NCI-H510A (cell line): ENCODE data around the gene GRM6.

Experiments
- DNase-seq: peaks from one replicate; lab custom pipeline; 2025; lab: John Stamatoyannopoulos, UW

GRM6 gene

DNA sequence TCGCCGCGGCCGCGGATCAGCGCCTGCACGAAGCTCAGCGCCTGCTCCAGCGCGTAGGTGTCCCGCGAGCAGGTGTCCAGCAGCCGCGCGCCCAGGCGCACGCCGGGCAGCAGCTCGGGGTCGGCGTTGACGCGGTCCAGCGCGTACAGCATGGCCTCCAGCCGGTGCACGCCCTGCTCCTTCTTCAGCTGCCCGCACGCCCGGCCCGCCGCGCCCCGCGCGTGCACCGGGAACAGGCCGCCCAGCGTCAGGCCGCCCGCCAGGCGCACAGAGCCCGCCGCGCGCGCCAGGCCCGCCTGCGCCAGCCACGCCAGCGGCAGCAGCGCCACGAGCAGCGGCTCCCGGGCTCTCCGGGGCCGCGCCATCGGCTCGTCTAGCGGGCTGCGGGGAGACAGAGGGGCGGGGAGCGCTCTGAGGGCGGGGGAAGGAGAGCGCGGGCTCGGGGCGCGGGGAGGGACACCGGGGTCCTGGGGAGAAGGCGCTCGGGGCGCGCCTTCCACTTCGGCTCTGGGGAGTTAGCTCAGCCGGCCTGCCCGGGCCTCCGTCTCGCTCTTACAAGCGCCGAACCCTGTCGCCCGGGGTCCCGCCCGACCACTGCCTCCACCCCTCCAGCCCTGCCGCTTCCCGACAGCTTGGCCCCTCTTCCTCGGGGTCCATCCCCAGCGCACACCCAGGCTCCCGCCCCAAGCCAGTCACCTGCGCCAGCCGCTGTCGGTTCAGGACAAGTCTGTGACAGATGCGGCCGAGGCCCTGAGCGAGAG, at the start of gene GRM6:
GRM6 (minus strand) TSS at position 741 of the 761 bp plus-strand sequence; CDS start at position 365, 376 bp downstream.
- DNase-seq, result no peak

DNA sequence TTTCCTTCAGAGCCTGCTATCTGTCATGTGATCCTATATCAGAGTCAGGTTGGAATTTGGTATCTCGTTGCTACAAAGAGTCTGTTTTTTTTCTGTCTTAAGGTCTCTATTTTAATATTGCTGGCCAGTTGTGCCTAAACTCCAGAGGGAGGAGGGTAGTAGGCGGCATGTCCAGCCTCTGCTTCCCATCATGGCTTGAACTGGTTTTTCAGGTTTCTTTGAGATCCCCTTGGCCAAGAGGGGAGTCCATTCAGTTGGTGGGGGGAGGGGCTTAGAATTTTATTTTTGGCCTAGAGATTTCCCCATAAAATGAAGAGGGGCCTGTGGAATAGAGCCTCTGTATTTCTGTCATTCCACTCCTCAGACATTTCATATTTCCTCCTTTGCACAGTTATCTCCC, 49.6 kb upstream of the GRM6 start:
- DNase-seq, result no peak

DNA sequence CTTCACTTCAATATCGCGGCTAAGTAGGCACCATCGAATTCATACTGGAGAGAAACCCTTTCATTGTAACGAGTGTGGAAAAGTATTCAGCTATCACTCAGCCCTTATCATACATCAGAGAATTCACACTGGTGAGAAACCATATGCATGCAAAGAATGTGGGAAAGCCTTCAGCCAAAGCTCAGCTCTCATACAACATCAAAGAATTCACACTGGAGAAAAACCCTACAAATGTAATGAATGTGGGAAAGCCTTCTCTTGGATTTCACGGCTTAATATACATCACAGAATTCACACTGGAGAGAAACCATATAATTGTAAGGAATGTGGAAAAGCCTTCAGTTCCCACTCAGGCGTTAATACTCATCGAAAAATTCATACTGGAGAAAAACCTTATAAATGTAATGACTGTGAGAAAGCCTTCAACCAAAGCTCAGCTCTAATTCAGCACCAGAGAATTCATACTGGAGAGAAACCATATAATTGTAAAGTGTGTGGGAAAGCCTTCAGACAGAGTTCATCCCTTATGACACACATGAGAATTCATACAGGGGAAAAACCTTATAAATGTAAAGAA, 38.0 kb upstream of the GRM6 start:
- no peak for DNase-seq

DNA sequence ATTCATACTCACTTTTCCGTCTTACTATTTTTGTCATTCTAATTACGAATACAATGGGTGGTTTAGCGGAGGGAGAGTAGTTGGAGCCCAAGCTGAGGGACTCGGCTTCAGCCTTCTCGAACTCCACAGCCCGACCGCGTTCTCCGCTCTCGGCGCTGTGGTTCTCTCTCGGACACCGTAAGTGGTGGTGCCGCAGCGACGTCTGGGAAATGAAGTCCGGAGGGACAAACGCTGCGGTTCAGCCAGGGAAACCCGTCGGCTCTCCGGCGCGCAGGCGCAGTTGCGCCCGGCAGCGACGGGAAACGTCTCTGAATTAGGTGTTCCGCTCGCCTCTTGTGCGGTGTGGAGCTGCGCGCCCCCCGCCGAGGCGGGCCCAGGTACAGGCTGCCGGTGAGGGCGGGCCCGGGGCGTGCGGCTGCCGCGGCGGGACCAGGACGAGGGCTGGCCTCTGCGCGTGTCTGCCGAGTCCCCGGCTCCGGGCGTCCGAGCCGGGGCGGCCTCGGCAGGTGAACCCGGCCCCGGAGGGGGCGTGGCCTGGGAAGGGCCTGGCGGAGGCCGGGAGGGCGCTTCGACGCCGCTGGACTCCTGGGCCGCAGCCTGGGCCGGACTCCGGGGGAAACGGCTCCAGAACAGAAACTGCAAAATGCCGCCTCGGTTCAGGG, 28.5 kb upstream of the GRM6 start, which contains the start of gene ZNF879:
ZNF879 (plus strand) TSS at position 277 of the 662 bp plus-strand sequence. CDS start 1,201 bp downstream, outside the sequence.
- peak; percentile 65 for DNase-seq

DNA sequence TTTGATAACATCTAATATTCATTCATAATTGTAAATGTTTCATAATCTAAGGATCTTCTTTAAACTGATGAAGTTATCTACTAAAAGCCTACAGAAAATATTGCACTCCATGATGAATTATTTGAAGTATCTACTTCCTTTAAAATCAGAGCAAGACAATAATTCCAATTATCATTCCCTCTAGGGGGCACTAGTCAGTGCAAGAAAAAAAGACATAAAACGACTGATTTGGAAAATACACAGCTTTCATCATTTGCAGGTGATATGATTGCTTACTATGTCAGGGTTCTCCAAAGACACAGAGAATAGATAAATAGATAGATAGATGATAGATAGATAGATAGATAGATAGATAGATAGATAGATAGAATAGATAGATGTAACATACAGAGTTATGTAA, 13.5 kb upstream of the GRM6 start:
- DNase-seq, result no peak

DNA sequence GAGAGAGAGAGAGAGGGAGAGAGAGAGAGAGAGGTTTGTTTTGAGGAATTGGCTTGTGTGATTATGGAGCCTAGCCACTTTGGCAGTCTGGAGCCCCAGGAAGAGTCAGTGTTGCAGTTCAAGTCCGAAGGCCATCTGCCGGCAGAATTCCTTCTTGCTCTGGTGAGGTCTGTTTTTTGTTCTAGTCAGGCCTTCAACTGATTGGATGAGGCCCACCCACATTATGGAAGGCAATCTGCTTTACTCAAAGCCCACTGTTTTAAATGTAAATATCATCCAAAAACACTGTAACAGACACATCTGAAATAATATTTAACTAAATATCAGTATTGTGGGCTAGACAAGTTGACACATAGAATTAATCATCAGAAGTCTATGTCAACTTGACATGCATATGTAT, 11.4 kb upstream of the GRM6 start:
- no peak for DNase-seq

DNA sequence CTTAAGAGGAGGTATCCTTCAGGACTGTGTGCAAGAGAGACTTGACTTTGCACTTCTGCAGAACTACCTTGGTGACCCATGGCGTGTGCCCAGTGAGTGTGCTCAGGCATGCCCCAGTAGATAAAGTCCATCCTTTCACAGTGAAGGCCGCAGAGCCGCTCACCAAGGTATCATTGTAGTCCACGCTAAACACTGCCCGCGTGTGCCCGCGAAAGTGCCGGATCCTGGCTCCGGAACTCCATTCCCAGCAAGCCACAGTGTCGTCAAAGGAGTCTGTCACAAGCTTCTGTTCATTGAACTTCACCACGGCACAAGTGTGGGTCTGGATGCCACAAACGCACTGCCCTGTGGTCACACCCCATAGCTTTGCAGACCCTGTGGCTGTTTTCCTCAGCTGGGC, 3.3 kb upstream of the GRM6 start:
- DNase-seq, result no peak

DNA sequence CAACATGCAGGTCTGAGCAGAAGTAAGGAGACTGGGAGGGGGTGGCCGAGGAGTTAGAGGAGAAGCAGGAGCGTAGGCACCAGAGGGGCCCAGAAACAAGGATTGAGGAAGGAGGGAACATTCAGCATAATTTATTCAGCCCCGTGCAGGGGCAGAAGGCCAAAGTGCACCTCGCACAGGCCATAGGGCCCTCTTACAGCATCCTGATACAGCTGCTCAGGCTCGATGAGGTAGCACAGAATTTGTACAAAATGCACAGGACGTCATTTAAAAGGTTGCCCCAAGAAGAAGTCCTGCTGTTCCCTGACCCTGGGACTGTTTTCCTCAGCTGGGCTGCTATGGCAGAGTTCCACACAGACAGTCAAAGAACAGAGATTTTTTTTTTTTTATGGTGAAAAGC, 2.1 kb upstream of the GRM6 start:
- DNase-seq, result no peak

DNA sequence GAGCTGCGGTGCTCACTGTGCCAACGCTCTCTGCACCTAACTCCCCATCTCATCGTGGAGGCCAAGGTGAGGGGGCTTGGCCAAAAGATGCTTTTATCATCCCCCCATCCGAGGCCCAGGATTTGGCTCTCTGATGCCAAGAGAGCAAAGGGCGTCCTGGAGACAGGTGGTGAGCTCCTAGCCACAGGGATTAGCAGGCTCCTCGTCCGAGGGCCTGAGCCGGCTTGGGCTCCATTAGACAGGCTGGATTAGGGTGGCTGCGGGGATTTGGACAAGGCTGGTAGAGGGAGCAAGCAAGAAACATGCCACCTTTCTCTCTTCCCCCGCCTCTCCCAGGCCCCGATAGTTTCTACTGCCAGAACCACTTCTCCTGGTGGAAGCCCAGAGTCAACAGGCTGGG, 1.0 kb upstream of the GRM6 start:
- no peak for DNase-seq

DNA sequence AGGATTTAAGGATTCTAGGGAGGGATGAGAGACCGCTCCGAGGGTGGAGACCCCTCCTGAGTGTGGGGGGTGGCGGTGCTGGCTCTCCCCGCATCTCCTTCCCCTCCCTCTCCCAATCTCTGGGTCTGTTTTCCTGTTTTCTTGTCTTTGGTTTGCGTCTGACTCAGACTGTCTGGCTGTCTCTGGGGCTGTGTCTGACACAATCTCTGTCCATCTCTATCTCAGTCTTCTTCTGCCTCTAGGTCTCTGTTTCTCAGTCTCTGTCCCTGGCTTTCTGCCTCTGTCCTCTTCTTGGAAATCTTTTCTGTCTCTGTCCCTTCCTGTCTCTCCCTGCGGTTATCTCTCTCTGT, 196 bp upstream of the GRM6 start:
- no peak for DNase-seq

DNA sequence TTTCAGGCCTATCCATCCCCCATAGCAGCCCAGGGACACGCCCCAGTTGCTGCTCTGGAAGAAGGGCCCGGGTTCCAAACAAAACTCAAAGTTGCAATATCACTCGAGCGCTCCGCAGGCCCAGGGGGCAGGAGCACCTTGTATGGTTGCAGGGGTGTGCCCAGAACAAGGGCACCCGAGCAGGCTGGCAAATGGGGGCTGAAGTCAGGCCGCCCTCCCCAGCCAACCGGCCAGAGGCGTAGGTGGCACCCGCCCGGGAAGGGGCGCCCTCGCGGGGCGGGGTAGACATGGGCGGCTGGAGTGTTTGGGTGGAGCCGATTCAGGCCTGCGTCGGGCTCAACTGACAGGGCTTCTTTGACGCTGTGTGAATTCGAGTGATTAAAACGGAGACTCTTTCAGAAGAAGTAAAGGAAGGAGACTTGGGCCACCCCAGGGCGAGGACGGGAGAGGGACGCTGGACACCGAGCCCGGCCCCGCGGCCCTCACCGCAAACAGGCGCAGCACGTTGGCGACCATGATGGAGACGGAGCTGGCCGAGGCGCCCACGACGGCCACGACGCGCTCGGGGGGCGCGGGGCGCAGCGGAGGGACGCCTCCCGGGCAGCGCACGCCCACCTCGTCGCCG, 1.1 kb downstream of the GRM6 start:
- DNase-seq, result no peak

DNA sequence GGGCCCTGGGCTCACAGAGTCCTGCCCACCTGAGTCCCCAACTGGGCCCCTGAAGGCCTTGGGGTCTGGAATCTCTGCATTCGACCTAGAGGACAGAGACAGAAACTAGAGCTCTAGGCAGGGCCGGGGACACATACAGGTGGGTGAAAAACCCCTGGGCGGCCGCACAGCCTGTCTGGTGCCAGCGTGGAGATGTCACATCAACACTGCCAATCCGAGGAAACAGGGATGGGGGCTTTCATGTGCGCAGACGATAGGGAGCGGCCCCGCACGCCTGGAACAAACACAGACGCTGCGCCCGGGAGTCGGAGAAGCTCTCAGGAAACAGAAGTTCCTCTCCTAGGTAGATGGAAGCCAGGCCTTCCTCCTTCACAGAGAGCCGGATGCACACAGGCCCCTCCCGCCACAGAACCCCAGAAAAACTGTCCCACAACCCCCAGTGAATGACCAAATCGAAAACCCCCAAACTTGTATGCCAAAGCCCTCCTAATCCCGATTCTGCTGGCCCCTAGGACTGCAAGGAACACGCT, 1.8 kb downstream of the GRM6 start:
- no peak for DNase-seq

DNA sequence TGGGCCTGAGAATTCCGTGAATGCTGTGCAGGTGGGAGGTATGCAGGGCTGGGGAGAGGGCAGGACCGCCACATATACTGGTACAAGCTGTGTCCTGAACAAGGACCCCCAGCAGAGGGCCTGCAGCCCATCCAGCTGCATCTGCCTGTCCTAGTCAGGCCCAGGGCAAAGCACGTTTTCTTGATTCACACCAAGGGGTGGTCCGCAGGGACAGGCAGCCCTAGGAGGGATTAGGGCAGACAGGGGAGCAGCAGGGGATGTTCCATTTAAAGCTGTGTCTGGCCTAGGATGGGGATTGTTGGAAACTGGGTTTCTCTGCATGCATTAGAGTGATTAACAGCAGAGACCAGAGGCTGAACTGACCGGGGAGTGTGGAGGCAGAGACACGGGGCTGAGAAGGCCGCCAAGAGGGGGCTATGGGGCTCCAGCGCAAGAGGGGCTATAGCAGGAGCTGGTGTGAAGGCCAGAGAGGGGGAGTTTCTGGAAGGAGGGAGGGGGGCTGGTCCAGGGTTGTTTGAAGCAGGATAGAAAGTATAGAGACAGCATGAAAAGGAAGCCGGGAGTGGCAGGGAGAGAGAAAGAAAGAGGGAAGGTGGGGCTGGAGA, 2.7 kb downstream of the GRM6 start:
- DNase-seq, result no peak

DNA sequence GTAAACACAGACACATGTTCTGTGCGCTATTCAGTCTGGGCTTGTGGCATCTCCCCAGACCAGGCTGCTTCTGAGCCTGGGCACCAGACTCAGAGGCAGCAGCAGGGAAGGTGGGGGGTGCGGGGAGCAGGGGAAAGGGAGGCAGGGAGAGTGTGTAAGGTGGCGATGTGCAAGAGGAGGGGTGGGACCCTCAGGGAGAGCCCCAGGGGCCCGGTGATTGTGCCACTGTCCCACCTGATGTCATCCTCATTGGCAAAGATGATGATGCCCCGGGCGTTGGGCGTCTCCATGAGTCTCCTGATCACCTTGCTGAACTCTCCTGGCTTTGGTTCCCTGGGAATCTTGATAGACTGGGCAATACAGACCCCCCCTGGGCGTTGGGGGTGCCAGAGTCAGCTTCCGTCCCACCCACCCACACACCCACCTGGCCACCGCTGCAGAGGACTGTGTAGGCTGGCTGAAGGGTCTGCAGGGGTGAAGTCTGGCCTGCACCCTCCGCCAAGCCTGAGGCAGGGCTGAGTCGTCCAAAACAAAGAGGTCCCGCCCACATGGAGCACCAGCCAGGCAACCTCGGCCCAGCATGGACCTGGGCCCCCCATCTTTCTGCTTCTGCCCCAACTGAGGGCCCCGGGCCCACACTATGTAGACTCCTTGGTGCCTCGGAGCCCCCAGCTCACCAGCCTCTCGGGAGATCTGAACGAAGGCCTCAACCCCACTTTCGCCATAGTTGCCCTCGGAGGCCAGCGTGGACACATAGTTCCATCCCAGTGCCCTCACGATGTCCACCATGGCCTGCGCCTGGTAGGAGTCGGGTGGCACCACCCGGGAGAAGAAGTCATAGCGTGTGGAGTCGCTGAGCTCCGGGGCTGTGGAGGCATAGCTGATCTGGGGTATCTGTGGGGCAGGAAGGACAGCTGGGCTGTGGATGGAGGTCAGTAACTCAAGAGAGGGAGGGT, 3.7 kb downstream of the GRM6 start:
- DNase-seq, result no peak

DNA sequence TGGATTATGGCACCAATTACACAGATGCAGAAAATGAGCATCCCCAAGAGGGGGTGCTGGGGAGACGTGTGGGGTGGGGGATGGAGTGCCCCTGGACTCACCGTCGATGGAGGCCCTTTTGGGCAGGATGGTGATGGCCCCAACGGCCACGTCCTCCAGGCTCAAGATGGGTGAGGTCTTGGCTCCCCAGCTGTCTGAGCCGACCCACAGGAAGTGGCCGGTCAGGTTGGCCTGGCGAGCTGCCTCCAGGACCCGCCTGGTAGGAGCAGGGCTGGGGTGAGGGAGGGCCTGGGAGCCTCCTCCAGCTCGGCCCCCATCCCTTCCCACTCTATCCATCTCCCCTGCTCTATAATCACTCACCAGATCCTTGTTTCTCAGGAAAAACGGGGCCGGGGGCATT, 4.6 kb downstream of the GRM6 start:
- DNase-seq, result no peak

DNA sequence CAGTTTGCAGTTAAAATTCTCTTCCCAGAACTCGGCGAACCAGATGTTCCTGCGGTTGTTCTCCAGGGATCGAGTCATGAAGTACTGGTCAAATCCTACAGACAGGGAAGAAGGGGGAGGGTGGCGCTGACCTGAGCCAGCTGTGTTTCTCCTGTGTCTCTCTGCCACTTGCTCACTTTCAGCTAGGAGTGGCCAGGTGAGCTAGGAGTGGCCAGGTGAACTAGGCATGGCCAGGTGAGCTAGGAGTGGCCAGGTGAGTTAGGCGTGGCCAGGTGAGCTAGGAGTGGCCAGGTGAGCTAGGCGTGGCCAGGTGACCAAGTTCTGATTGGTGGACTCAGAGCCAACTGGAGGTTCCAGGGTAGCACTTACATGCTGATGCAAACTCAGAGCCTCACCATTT, 5.8 kb downstream of the GRM6 start:
- DNase-seq, result no peak

DNA sequence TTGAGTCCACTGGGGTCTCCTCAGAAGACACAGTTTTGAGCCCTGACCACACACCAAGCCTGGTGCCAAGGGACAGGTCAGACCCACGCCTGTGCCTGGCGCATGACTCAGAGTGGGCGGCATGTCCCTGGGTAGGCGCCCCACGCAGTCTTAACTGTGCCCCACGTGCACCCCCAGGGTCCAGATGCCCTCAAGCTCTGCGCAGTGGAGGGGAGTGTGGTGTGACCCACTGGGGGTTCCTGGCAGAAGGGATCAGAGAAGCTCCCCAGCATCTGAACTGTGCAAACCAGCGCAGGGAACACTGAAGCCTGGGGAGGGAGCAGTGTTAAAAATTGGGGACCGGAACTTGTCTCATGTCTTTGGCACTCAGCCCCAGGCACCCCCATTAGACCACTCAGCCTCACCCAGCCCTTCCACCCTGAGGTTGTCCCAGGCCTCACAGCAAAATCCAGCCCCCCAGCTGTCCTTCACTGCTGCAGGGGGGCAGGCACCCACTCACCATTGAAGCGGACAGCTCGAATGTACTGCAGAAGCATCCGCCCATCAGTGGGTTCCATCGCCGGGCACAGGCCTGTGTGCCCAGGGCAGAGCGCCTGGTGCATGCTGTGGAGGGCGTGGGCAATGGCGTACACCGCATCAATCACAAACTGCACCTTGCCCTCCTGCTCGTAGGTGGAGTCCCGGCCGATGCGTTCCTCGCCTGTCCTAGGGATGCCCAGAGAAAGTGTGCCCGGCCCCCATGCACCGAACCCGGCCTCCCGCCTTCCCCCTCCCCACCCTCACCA, 6.5 kb downstream of the GRM6 start:
- DNase-seq, result no peak

DNA sequence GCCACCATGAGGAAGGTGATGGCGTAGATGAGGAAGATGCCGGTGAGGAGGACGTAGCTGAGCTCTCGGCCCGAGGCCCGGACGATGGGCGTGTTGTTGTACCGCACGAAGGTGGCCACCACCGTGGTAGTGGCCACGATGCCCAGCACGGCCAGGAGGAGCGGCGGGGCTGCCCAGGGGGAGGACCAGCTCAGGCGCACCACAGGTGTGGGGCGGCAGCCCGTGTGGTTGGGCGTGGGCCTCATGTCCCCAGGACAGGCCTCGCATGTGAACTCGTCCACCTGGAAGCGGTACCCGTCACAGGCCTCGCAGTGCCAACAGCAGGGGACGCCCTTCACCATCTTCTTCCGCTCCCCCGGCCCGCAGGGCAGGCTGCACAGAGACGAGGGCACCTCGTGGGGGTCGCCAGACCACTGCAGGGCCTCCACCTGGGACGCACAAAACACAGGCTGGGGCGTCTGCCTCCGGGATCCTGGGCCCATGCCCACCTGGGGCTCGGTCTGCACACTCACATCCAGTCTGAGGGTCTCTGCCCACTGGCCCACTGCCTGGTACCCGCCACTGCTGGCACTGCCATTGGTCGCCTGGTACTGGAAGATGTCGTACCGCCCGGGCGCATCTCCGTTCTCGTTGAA, 8.7 kb downstream of the GRM6 start:
- DNase-seq, result no peak

DNA sequence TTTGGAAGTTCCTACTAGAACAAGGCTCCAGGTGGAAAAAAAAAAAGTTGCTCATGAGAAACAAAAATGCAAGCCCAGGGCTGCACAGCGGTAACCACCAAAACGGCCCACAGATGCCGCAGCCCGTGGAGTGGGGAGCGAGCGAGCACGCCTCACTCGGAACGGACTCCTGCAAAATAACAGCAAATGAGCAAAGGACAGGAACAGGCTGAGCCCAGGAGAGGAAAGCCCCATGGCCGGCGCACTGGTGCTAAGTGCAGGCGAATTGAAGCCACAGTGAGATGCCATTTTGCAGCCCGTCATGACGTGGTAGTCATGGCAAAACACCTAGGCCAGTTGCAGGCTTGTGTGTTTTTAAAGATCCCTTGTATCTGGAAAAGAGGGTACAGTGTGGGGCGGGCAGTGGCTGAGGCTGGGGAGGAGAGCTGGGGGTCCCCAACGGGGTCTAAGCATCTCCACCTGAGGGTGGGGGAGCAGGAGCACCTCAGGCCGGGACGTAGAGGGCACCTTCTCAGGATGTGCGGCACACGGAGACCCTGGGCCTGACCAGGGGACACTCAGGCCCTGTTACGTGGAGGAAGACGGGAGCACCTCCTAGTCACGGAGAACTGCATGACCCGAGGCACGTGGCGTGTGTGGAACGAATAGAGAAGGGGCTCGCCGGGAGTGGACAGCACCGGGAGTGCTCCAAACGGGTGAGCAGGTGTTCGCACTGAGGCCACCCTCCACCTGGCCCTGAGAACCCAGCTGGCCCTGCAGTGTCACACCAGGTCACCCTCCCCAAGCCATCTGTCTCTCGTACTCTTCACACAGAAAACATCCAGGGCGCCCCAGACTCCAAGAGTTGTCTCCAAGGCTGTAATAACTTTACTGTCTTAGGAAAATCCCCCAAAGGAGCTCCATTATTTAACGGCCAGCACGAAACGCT, 10.7 kb downstream of the GRM6 start:
- no peak for DNase-seq
